ENCODE results near the gene CPD. TPM values are rescaled to one million over a fixed set of nuclear protein-coding genes. Genes with fewer than 3 reads are reported as not detected.

CPD gene
- total and polyA plus RNA-seq, 9 of the 15 experiments (the other 6 are each of a cell fraction or from before 2014, with no cell fraction given), result 4.5 to 24.4 (median 20.4) TPM

- TF ChIP-seq HNRNPLL (IDR thresholded peaks at IDR 0.05; ENCODE audit: low read depth, low read length, poor library complexity, severe bottlenecking) (no peak), KDM1A (IDR thresholded peaks at IDR 0.05) (no peak), IRF2 (CRISPR knock-in tag; IDR thresholded peaks at IDR 0.05) (no peak), FOSL1 (tag; conservative IDR thresholded peaks at IDR 0.05) (0 out of 2 replicates have a peak, but pooled peaks have one; percentile 26), C11orf30 (IDR thresholded peaks at IDR 0.05; ENCODE audit: low read depth) (peak; percentile 96), STAG1 (CRISPR knock-in tag; IDR thresholded peaks at IDR 0.05; ENCODE audit: borderline replicate concordance) (no peak), NR2F6 (CRISPR knock-in tag; IDR thresholded peaks at IDR 0.05) (no peak), HDAC6 (IDR thresholded peaks at IDR 0.05; ENCODE audit: low read depth, low read length) (no peak), SPI1 (IDR thresholded peaks at IDR 0.05; ENCODE audit: borderline replicate concordance, low read depth, low read length) (no peak), CREM (IDR thresholded peaks at IDR 0.05; ENCODE audit: low read depth) (0 out of 2 replicates have a peak, but pooled peaks have one; percentile 15), HMG20B (CRISPR knock-in tag; IDR thresholded peaks at IDR 0.05) (no peak), TAF9B (IDR thresholded peaks at IDR 0.05; ENCODE audit: partially characterized antibody) (peak; percentile 33), ZBTB1 (CRISPR knock-in tag; IDR thresholded peaks at IDR 0.05; ENCODE audit: borderline replicate concordance, low read depth) (no peak), SMAD1 (IDR thresholded peaks at IDR 0.05; ENCODE audit: low read depth, low read length, partially characterized antibody) (no peak), NFE2 (IDR thresholded peaks at IDR 0.05; ENCODE audit: low read depth) (peak; percentile 48; the same call in 1 of the 2 replicates)
- TF ChIP-seq, protein P1, sequence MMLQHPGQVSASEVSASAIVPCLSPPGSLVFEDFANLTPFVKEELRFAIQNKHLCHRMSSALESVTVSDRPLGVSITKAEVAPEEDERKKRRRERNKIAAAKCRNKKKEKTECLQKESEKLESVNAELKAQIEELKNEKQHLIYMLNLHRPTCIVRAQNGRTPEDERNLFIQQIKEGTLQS (IDR thresholded peaks at IDR 0.05), result peak; percentile 45; the same call in 1 of the 2 replicates
- TF ChIP-seq, protein P1 (CRISPR knock-in tag; conservative IDR thresholded peaks at IDR 0.05), result no peak
Observed at GRCh38 chr17:30426292-30426691, 47.6 kb downstream of the CPD start (continued).
